Fibroblast of pulmonary artery (primary cell): ENCODE data around the gene STRN4.

ENCODE experiments used
- DNase-seq: peaks from one replicate; pipeline ENCODE4 v3.0.0-alpha.2; 2010; ENCODE audit warnings: low read depth
- H3K4me3 ChIP-seq: replicated peaks from 2 replicates; pipeline ENCODE4 v1.5.1; 2011; ENCODE audit warnings: low read depth, mild to moderate bottlenecking, control low read depth, low read length, moderate library complexity
- TF ChIP-seq, protein P1 (sequence below): IDR thresholded peaks from 2 replicates; pipeline ENCODE4 v1.5.1; 2011; ENCODE audit warnings: mild to moderate bottlenecking, control low read depth, low read length, inconsistent platforms; ENCODE audit errors: missing control alignments

STRN4 gene

DNA sequence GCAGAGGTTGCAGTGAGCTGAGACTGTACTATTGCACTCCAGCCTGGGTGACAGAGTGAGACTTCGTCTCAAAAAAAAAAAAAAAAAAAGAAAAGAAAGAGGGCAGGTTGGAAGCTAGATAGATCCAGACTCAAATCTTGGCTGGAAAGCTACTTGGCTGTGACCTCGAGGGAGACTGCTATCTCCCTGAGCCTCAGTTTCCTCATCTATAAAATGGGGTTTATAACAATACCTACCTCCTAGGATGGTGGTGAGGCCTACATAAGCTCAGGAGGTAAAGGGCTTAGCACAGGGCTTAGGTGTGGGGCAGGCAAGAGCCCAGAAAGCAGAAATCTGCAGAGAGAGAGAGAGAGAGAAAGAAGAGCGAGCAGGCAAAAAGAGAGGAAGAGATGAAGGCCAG lies 61.1 kb downstream of the STRN4 start:
- TF ChIP-seq, protein P1, sequence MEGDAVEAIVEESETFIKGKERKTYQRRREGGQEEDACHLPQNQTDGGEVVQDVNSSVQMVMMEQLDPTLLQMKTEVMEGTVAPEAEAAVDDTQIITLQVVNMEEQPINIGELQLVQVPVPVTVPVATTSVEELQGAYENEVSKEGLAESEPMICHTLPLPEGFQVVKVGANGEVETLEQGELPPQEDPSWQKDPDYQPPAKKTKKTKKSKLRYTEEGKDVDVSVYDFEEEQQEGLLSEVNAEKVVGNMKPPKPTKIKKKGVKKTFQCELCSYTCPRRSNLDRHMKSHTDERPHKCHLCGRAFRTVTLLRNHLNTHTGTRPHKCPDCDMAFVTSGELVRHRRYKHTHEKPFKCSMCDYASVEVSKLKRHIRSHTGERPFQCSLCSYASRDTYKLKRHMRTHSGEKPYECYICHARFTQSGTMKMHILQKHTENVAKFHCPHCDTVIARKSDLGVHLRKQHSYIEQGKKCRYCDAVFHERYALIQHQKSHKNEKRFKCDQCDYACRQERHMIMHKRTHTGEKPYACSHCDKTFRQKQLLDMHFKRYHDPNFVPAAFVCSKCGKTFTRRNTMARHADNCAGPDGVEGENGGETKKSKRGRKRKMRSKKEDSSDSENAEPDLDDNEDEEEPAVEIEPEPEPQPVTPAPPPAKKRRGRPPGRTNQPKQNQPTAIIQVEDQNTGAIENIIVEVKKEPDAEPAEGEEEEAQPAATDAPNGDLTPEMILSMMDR, result no peak
- no peak for DNase-seq
- H3K4me3 ChIP-seq, result no peak overlapping the region

DNA sequence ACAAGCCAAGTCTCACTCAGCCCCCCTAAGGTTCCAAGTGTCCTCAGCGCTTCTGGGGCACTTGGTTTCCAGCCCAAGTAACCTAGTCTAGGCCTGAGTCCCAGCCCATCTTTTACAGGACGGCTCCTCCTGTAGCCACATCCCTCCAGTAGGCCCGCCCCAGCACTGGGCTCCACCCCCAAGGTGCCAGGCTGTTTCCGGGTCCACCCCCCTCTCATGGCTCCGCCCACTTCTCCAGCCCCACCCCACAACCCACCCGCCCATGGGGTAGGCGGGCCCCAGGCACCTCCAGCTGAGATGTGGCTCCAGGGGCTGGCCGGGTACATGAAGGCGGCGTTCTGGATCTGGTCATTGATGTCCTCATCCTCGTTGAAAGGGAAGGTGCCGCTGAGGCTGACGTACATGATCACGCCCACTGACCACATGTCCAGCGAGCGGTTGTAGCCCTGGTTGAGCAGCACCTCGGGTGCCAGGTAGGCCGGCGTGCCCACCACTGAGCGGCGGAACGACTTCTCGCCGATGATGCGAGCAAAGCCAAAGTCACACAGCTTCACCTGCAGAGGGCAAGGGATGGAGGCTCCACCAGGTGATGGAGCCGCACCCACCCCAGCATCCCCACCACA lies 68.0 kb downstream of the STRN4 start:
- TF ChIP-seq, protein P1, result no peak
- H3K4me3 ChIP-seq, result no peak overlapping the region
- DNase-seq, result peak; percentile 16

DNA sequence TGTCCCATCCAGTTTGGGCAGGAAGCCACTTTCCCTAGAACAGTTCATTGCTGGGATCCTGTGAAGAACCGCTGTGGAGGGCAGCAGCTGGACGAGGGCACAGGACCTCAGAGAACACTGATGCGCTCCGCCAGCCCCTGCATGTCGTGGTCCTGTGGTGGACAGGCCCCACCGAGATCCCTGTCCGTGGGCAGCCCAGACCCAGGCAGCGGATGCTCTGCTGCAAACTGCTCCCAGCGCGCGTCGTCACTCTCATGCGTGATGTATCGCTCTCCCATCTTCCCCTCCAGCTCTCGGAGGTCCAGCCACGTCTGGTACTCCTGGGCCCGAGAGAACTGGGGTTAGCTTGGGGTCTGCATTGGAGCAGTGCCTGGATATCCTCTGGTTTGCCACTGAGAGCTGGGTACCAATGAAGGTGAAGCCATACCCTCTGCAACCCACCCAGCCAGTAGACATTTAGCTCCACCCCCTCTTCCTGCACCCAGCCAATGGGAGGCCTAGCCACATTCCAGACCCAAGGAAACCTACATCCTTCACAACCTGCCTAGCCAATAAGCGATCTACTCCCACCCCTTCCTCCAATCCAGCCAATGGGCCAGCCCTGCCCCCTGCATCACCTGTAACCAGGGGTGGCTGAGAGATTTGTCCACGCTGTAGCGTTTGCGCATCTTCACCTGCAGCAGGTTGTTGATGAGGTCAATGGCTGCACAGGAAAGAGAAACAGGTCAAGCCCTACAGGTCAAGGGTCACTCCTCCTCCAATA lies 71.7 kb downstream of the STRN4 start:
- peak; percentile 25 for DNase-seq
- TF ChIP-seq, protein P1, result no peak
- H3K4me3 ChIP-seq, result no peak overlapping the region

DNA sequence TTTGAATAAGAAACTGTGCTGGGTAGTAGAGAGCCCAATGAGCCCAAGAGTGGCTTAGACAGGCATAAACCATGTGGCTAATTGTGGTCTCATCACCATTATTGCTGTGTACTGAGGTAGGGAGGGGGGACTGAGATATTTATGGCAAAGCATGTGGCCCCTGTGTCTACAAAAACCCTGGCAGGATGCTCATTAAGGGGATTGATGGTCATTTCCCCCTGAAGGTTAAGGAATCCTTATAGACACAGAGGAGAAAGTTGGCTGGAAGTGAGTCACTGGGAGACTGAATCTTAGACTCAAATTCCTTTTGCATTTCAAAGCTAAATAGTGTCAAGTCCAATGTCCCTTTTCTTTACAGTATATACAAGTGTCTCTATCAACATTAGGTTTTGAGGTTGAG lies 75.4 kb downstream of the STRN4 start:
- no peak overlapping the region for H3K4me3 ChIP-seq
- DNase-seq, result peak; percentile 11
- TF ChIP-seq, protein P1, result no peak
